DND-41 (cell line): Measurements from ENCODE around the gene AASDH.

Experiments used
- ATAC-seq: fragments of 200-7000 bp; cut with Tn5 transposase; 3 replicates; pipeline ENCODE4 v1.9.1; 2021; ENCODE audit warnings: low read depth; ENCODE audit not compliant: insufficient read depth
- DNase-seq: peaks from one replicate; pipeline ENCODE4 v3.0.0-alpha.2; 2020
- H2AFZ ChIP-seq: 2 replicates; pipeline ENCODE4 v1.6.0; 2012; ENCODE audit warnings: low read depth, low read length
- H3K27ac ChIP-seq: 2 replicates; pipeline ENCODE4 v1.5.1; 2012; ENCODE audit warnings: low read length, inconsistent platforms
- H3K27me3 ChIP-seq: fragments of 200-600 bp; sonication (generic); 2 replicates; pipeline ENCODE4 v1.6.0; 2012; ENCODE audit warnings: low read length, mild to moderate bottlenecking, inconsistent platforms; ENCODE audit not compliant: insufficient read depth, poor library complexity
- H3K36me3 ChIP-seq: 2 replicates; pipeline ENCODE4 v1.5.1; 2012; ENCODE audit warnings: low read length, inconsistent platforms; ENCODE audit not compliant: insufficient read depth
- H3K4me1 ChIP-seq: 2 replicates; pipeline ENCODE4 v1.5.1; 2012; ENCODE audit warnings: mild to moderate bottlenecking, low read length; ENCODE audit not compliant: insufficient read depth
- H3K4me2 ChIP-seq: 2 replicates; pipeline ENCODE4 v1.6.0; 2012; ENCODE audit warnings: mild to moderate bottlenecking, moderate library complexity, low read length, inconsistent platforms; ENCODE audit not compliant: insufficient read depth
- H3K4me3 ChIP-seq, 2 experiments: fragments of 200-600 bp in 1 of 2; shearing (Covaris generic) in 1 of 2; 2 replicates each; pipeline ENCODE4 v1.5.1; 2012 to 2016; ENCODE audit warnings: inconsistent platforms in 2 of 2, low read length in 2 of 2, mild to moderate bottlenecking in 2 of 2, low read depth in 1 of 2, moderate library complexity in 1 of 2
- H3K79me2 ChIP-seq: 2 replicates; pipeline ENCODE4 v1.6.0; 2012; ENCODE audit warnings: low read length, inconsistent platforms; ENCODE audit not compliant: insufficient read depth
- H3K9ac ChIP-seq: 2 replicates; pipeline ENCODE4 v1.6.0; 2012; ENCODE audit warnings: low read depth, mild to moderate bottlenecking, inconsistent platforms, low read length, moderate library complexity
- H3K9me3 ChIP-seq: 2 replicates; pipeline ENCODE4 v1.5.1; 2012; ENCODE audit warnings: low read length, moderate library complexity, mild to moderate bottlenecking, inconsistent platforms; ENCODE audit not compliant: insufficient read depth, severe bottlenecking
- H4K20me1 ChIP-seq: 2 replicates; pipeline ENCODE4 v1.6.0; 2012; ENCODE audit warnings: low read length; ENCODE audit not compliant: insufficient read depth
- CTCF ChIP-seq: IDR thresholded peaks from 2 replicates; pipeline ENCODE4 v1.5.1; 2012; ENCODE audit warnings: borderline replicate concordance, low read length, moderate library complexity, mild to moderate bottlenecking; ENCODE audit not compliant: poor library complexity, severe bottlenecking; ENCODE audit errors: extremely low read depth
- EZH2 ChIP-seq: IDR thresholded peaks from 3 replicates; pipeline ENCODE4 v1.6.1; 2012; ENCODE audit warnings: borderline replicate concordance, low read depth, mild to moderate bottlenecking, moderate library complexity, low read length, inconsistent platforms; ENCODE audit not compliant: severe bottlenecking

AASDH gene

DNA sequence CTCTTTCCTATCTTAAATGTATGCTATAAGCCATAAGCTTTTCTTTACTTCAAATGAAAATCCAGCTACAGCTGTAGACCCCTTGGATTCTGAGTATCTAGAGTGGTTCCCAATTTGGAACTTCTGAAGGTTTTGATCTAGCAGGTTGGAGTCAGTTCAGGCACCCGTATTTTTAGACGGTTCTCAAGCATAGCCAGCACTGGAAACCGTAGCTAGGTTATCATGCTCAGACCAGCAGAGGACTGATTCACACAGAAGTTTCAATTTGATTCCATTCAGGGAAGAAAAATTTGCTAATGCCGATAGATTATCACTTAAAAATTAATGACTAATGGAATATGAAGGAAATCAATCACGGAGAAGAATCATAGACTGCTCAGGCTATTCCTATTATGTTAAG is 36.9 kb upstream of the AASDH start:
- Histone ChIP-seq H3K4me2 (no peak overlapping the region), H3K27ac (no peak overlapping the region), H2AFZ (no peak overlapping the region), H3K4me1 (no peaks in the 10 kb centered on the region), H3K27me3 (no peaks in the 10 kb centered on the region), H3K4me3 (no peak overlapping the region), H3K9ac (no peak overlapping the region), H3K9me3 (no peaks in the 10 kb centered on the region), H3K36me3 (no peaks in the 10 kb centered on the region), H4K20me1 (peaks cover 54% of the 10 kb centered on the region; the same call in 1 of the 2 replicates), H3K79me2 (peaks cover 100% of the 10 kb centered on the region)
- TF ChIP-seq CTCF: no peak
- no peak for TF ChIP-seq EZH2
- DNase-seq: no peak
- ATAC-seq: no peak

DNA sequence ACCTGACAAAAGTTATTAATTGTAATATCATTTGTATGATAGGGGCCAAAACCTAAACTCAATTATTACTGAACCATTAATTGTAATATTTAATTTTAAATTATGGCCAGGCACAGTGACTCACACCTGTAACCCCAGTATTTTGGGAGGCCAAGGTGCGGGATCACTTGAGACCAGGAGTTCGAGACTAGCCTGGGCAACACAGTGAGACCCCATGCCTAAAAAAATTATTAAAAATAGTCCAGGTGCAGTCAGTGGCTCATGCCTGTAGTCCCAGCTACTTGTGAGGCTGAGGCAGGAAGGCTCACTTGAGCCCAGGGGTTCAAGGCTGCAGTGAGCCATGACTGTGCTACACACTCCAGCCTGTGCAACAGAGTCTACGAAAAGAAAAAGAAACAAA is 30.1 kb upstream of the AASDH start:
- no peaks in the 10 kb centered on the region for H3K27me3 ChIP-seq
- H4K20me1 ChIP-seq: peaks cover 48% of the 10 kb centered on the region; the same call in 1 of the 2 replicates
- no peak overlapping the region for H3K4me3 ChIP-seq
- H2AFZ ChIP-seq: no peak overlapping the region
- no peak overlapping the region for H3K9ac ChIP-seq
- no peak overlapping the region for H3K4me2 ChIP-seq
- no peaks in the 10 kb centered on the region for H3K4me1 ChIP-seq
- H3K36me3 ChIP-seq: no peaks in the 10 kb centered on the region
- ATAC-seq (no peak), DNase-seq (no peak)
- TF ChIP-seq CTCF (no peak), EZH2 (no peak)
- no peak overlapping the region for H3K27ac ChIP-seq
- no peaks in the 10 kb centered on the region for H3K9me3 ChIP-seq
- H3K79me2 ChIP-seq: peaks cover 97% of the 10 kb centered on the region

- Histone ChIP-seq H3K27ac (no peak overlapping the region), H3K4me1 (no peaks in the 10 kb centered on the region), H3K79me2 (peaks cover 97% of the 10 kb centered on the region), H3K9ac (no peak overlapping the region), H3K4me3 (no peak overlapping the region), H3K36me3 (no peaks in the 10 kb centered on the region), H3K9me3 (no peaks in the 10 kb centered on the region), H2AFZ (no peak overlapping the region), H3K4me2 (no peak overlapping the region), H4K20me1 (peaks cover 42% of the 10 kb centered on the region; the same call in 1 of the 2 replicates), H3K27me3 (no peaks in the 10 kb centered on the region)
- no peak for DNase-seq
- TF ChIP-seq EZH2 (no peak), CTCF (no peak)
- no peak for ATAC-seq
Measured at GRCh38 chr4:56416349-56416748, 29.1 kb upstream of the AASDH start.
